Activated T-helper 17 cell treated with anti-CD3 and anti-CD28 coated beads, Interleukin-2, amount 50 U/mL, for 72 hours (primary cell): Measurements from ENCODE around the gene MAG. TPM values are rescaled to one million over a fixed set of nuclear protein-coding genes. Genes with fewer than 3 reads are reported as not detected.

Experiments
- ATAC-seq: fragments of 150-1000 bp; cut with Tn5 transposase; replicated peaks from 2 replicates; pipeline ENCODE4 v1.10.0; 2021; ENCODE audit warnings: mild to moderate bottlenecking, moderate library complexity
- H3K27ac Mint-ChIP-seq: one replicate; pipeline ENCODE4 v1.8.0; 2022; ENCODE audit warnings: mixed read lengths
- H3K27me3 Mint-ChIP-seq: one replicate; pipeline ENCODE4 v1.8.0; 2022; ENCODE audit warnings: mixed read lengths
- H3K36me3 Mint-ChIP-seq: one replicate; pipeline ENCODE4 v1.8.0; 2022; ENCODE audit warnings: low read depth, mild to moderate bottlenecking, mixed read lengths
- H3K4me1 Mint-ChIP-seq: one replicate; pipeline ENCODE4 v1.8.0; 2022; ENCODE audit warnings: mixed read lengths
- H3K4me3 Mint-ChIP-seq: one replicate; pipeline ENCODE4 v1.8.0; 2022; ENCODE audit warnings: mild to moderate bottlenecking, mixed read lengths
- H3K9me3 Mint-ChIP-seq: one replicate; pipeline ENCODE4 v1.8.0; 2022; ENCODE audit warnings: mixed read lengths
- total RNA-seq, 2 donors: library from RNA; stranded (reverse); gene quantifications; one replicate each; pipeline ENCODE4 v1.2.3, GENCODE V29; 2022

The MAG gene
- total RNA-seq, 2 donors from 2014 or later = 0.24 to 0.50 TPM

DNA sequence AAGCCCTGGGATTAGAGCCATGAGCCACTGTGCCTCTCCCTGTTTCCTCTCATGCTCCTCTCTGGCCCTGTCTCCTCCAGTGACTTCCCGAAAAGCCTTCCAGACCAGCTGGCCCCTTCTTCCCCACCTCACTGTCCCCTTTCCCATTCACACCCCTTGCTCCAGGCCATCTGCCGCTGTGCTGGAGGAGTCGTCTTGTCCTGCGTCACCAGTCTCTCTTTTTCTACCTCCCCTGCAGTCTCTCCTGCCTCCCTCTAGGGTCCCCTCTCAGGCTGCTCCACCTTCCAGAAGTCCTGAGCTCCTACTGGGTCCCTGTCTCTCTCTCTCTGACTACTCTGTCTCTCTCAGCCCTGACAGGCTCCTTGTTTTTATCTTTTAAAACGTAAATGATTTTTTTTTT lies 50.5 kb downstream of the MAG start:
- no peaks in the 10 kb centered on the region for H3K36me3 Mint-ChIP-seq
- H3K4me1 Mint-ChIP-seq = peaks cover 18% of the 10 kb centered on the region
- ATAC-seq = no peak
- H3K27ac Mint-ChIP-seq = peak overlapping the region; percentile 25
- peaks cover 9% of the 10 kb centered on the region for H3K27me3 Mint-ChIP-seq
- no peaks in the 10 kb centered on the region for H3K9me3 Mint-ChIP-seq
- no peak overlapping the region for H3K4me3 Mint-ChIP-seq

DNA sequence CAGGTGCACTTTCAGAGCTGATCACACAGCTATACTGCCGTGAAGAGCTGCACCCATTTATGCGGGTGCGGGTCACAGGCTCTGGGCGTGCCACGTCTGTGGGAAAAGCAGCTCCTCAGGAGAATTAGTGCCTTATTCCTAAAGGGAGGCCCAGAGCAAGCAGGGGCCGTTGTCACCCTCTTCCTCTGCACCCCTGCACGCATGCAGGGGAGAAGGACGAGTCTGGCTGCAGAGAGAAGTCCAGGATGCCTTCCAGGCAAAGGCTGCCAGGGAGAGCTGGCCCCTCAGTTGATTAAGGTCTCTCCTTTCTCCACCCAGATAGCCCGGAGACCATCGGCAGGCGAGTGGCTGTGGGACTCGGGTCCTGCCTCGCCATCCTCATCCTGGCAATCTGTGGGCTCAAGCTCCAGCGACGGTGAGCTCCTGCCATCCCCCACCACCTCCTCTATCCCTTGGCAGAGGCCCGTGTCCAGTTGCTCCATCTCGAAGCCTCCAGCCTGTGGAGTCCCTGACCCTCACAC lies 52.6 kb downstream of the MAG start:
- Mint-ChIP-seq H3K9me3 (no peaks in the 10 kb centered on the region), H3K4me3 (no peak overlapping the region), H3K27me3 (peaks cover 11% of the 10 kb centered on the region), H3K4me1 (peaks cover 26% of the 10 kb centered on the region), H3K36me3 (no peaks in the 10 kb centered on the region), H3K27ac (no peak overlapping the region)
- no peak for ATAC-seq

DNA sequence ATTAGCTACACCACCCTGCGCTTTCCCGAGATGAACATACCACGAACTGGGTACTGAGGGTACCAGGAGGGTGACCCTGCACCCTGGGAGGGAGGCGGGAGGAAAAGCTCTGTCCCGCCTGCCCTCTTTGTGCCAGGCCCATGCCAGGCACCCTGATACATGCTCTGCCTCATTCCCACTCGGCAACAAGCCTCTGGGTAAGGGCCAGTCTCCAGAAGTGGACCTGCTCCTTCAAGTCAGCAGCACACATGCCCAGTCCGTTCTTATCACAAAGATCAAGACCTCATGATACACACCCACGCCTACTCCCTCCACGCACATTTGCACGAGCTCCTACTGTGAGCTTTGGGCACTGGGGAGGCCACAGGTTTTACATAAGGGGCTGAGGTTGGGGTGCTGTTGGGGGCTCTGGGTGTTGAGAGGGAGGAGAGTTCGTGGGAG lies 53.7 kb downstream of the MAG start:
- peak overlapping the region; percentile 84 for H3K4me3 Mint-ChIP-seq
- no peak for ATAC-seq
- peaks cover 28% of the 10 kb centered on the region for H3K4me1 Mint-ChIP-seq

DNA sequence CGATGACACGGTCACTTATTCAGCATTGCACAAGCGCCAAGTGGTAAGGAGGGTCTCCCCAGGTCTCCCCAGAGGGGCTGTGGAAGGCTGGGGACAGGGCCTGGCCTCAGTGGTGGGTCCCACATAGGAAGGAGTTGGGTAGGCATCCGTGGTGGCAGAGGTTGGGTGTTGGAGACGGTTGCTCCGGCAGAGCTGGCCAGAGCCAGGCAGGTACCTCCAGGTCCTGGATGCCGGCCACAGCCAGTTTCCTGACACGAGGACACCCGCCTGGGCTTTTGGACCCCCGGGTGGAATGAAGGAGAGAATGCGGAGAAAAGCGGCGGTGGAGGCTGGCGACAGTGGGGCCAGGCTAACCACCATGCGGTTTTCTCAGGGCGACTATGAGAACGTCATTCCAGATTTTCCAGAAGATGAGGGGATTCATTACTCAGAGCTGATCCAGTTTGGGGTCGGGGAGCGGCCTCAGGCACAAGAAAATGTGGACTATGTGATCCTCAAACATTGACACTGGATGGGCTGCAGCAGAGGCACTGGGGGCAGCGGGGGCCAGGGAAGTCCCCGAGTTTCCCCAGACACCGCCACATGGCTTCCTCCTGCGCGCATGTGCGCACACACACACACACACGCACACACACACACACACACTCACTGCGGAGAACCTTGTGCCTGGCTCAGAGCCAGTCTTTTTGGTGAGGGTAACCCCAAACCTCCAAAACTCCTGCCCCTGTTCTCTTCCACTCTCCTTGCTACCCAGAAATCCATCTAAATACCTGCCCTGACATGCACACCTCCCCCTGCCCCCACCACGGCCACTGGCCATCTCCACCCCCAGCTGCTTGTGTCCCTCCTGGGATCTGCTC lies 54.5 kb downstream of the MAG start:
- ATAC-seq = peak; percentile 54
- peaks cover 28% of the 10 kb centered on the region for H3K4me1 Mint-ChIP-seq
- peak overlapping the region; percentile 84 for H3K4me3 Mint-ChIP-seq
- H3K36me3 Mint-ChIP-seq = no peaks in the 10 kb centered on the region
- peak overlapping the region; percentile 96 for H3K27ac Mint-ChIP-seq
- H3K9me3 Mint-ChIP-seq = no peaks in the 10 kb centered on the region
- H3K27me3 Mint-ChIP-seq = peaks cover 14% of the 10 kb centered on the region

More for the DNA sequence above, 53.7 kb downstream of the MAG start:
- H3K27me3 Mint-ChIP-seq = peaks cover 14% of the 10 kb centered on the region
- no peaks in the 10 kb centered on the region for H3K36me3 Mint-ChIP-seq
- peak overlapping the region; percentile 96 for H3K27ac Mint-ChIP-seq
- no peaks in the 10 kb centered on the region for H3K9me3 Mint-ChIP-seq

DNA sequence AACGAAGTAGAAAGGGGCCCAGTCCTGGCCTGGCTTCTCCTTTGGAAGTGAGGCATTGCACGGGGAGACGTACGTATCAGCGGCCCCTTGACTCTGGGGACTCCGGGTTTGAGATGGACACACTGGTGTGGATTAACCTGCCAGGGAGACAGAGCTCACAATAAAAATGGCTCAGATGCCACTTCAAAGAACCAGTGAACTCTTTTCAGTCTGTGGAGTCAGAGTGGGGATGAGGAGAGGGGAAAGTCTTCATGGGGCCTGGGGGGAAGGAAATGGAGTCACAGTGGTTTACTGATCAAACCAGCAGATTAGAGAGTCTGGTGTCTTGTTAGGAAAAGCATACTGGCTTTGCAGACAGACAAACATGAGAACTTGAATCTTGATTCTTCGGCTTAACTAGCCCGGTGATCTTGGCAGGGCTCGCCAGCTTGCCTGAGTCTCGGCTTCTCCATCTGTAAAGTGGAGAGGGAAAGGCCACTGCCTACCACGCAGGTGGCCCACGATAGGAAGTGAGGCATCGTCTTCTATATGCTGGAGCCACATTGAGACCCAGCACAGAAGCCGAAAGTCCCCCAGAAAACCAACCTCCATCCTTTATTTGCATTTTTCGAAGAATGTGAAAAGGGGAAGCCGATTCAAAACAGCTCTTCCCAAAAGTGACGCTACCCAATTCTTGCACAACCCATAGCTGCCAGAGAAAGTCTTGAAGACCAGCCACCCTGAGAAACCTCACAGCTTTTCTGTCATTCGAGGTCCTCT lies 55.4 kb downstream of the MAG start, which contains the start of gene FFAR1:
FFAR1 (plus strand) TSS at position 732 of the 759 bp plus-strand sequence. CDS start 3,650 bp downstream, outside the sequence.
- peak; percentile 76 for ATAC-seq
- H3K4me1 Mint-ChIP-seq = peaks cover 28% of the 10 kb centered on the region

DNA sequence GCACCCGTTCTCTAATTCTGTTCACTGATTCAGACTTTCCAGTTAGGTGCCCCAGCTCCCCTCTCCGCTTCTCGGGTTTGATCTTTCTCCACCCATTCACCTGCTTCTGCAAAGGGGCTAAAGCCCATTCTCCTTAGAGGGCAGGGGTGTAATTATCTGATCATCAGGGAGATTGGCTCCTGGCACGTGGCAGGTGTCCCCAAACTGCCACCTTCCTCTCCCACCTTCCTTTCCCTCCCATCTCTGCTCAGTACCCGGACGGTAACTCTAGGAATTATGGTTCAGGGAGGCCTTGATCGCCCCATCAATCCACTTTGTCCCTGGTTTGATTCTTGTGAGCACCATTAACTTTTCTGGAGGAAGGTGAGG lies 56.0 kb downstream of the MAG start:
- Mint-ChIP-seq H3K9me3 (no peaks in the 10 kb centered on the region), H3K4me3 (peak overlapping the region; percentile 84), H3K27ac (peak overlapping the region; percentile 96), H3K4me1 (peaks cover 32% of the 10 kb centered on the region), H3K36me3 (no peaks in the 10 kb centered on the region), H3K27me3 (peaks cover 11% of the 10 kb centered on the region)
- ATAC-seq = no peak

More for the DNA sequence above, 55.4 kb downstream of the MAG start, which contains the start of gene FFAR1:
- H3K27me3 Mint-ChIP-seq = peaks cover 11% of the 10 kb centered on the region
- no peaks in the 10 kb centered on the region for H3K9me3 Mint-ChIP-seq
- peak within 1 kb of the TSS; percentile 96 for H3K27ac Mint-ChIP-seq
- H3K36me3 Mint-ChIP-seq = no peaks in the 10 kb centered on the region
- peak within 1 kb of the TSS; percentile 84 for H3K4me3 Mint-ChIP-seq

DNA sequence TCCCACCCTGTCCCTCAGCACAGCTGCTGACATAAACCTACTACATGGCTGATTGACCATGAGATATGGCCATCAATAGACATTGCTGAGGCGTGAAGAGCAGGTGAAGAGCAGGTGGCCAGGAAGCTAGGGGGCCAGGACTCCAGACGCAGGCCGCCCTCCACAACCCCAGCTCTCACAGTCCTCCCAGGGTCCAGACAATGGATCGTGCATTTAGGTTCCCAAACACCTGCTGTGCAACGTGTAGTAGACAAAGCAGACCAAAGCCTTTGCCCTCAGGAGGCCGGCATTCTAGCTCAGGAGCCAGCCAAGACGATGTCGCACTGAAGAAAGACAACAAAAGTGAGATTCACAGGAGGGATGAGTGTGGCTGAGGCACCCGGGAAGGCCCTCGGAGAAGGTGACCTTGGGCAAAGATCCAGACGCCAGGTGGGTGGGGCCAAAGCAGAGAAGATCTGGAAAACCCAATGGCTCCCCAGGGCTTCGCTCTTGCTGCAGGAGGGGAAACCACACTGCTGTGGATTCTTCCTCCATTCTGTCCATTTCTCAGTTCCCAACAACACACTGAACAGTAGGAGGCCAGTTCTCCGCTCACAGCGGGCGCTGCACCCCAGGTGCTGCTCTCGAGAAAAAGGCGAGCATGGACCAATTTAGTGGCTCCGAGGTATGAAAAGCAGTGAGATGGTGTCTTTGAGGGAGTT lies 57.1 kb downstream of the MAG start:
- peaks cover 8% of the 10 kb centered on the region for H3K27me3 Mint-ChIP-seq
- peak overlapping the region; percentile 50 for H3K27ac Mint-ChIP-seq
- no peak overlapping the region for H3K4me3 Mint-ChIP-seq
- no peak for ATAC-seq
- no peaks in the 10 kb centered on the region for H3K9me3 Mint-ChIP-seq
- H3K36me3 Mint-ChIP-seq = no peaks in the 10 kb centered on the region
- H3K4me1 Mint-ChIP-seq = peaks cover 33% of the 10 kb centered on the region

DNA sequence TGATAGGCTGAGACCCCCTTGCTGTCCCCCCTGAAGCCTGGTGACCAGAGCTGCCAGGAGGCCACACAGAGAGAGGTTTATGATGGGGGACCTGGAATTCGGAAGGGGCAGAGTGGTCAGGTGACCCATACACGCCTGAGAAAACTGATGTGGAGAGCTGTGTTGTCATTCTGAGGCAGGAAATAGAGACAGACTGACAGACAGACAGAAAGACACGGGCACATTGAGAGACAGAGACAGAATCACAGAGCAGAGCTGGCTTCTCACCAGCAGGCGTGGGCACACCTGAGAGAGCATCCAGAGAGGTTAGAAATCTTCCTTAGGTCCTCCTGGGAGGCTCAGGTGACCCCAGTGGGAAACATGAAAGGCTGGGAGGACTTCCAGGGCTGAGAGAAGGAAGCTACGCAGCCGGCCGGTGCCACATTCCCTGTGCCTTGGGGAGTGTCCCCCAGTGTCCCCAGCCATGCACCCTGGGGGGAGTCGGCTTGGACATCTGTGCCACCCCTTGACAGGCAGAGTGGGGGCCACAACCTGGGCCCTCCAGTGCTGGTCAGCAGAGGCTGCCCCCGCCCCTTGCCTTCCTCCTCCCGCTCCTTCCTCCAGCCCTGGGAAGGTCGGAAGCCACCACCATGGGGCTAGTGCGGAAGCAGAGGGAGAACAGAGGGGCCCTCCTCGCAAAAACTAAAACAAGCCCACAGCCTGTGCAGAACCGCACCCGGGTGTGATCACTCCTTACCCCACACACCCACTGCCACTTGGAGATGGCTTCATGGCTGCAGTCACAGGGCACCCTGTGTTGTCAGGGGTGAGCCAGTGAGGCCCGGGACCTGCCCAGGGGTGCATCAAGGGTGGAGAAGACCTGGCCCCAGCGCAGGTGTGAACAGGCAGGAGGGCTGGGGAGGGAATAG lies 57.9 kb downstream of the MAG start:
- Mint-ChIP-seq H3K9me3 (no peaks in the 10 kb centered on the region), H3K4me1 (peaks cover 33% of the 10 kb centered on the region), H3K4me3 (no peak overlapping the region), H3K27me3 (peaks cover 8% of the 10 kb centered on the region), H3K36me3 (no peaks in the 10 kb centered on the region), H3K27ac (peak overlapping the region; percentile 50)
- ATAC-seq = no peak

DNA sequence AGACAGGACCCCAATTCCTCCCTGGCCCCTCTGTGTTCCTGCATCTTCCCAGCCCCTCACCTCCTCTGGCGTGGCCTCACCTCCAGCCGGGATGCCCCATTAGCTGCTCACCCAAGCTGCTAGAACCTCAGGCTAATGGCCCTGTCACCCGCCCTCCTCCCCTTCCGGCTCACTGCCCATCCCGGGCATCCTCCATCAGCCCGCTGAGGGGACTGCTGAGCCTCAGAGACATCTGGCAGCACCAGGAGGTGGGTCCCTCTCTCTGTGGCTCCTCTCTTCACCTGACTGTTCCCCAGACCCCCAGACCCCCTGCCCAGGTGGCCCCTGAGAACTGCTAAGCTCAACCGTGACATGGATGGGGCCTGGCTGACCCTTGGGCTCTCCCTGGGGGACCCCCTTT lies 58.6 kb downstream of the MAG start:
- peaks cover 32% of the 10 kb centered on the region for H3K4me1 Mint-ChIP-seq
- H3K36me3 Mint-ChIP-seq = no peaks in the 10 kb centered on the region
- no peak for ATAC-seq
- H3K9me3 Mint-ChIP-seq = no peaks in the 10 kb centered on the region
- no peak overlapping the region for H3K27ac Mint-ChIP-seq
- H3K4me3 Mint-ChIP-seq = no peak overlapping the region
- H3K27me3 Mint-ChIP-seq = peaks cover 8% of the 10 kb centered on the region

DNA sequence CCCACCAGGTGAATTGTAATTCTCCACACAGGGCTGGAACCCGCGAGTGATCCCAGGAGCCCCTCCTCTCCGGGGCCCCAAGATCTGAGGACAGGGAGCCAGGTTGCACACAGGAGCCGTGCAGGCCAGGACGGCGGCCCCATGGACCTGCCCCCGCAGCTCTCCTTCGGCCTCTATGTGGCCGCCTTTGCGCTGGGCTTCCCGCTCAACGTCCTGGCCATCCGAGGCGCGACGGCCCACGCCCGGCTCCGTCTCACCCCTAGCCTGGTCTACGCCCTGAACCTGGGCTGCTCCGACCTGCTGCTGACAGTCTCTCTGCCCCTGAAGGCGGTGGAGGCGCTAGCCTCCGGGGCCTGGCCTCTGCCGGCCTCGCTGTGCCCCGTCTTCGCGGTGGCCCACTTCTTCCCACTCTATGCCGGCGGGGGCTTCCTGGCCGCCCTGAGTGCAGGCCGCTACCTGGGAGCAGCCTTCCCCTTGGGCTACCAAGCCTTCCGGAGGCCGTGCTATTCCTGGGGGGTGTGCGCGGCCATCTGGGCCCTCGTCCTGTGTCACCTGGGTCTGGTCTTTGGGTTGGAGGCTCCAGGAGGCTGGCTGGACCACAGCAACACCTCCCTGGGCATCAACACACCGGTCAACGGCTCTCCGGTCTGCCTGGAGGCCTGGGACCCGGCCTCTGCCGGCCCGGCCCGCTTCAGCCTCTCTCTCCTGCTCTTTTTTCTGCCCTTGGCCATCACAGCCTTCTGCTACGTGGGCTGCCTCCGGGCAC lies 59.6 kb downstream of the MAG start:
- Mint-ChIP-seq H3K4me1 (peaks cover 22% of the 10 kb centered on the region), H3K27ac (no peak overlapping the region), H3K4me3 (no peak overlapping the region), H3K27me3 (peaks cover 8% of the 10 kb centered on the region), H3K9me3 (no peaks in the 10 kb centered on the region), H3K36me3 (no peaks in the 10 kb centered on the region)
- no peak for ATAC-seq

DNA sequence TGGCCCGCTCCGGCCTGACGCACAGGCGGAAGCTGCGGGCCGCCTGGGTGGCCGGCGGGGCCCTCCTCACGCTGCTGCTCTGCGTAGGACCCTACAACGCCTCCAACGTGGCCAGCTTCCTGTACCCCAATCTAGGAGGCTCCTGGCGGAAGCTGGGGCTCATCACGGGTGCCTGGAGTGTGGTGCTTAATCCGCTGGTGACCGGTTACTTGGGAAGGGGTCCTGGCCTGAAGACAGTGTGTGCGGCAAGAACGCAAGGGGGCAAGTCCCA lies 60.2 kb downstream of the MAG start:
- H3K27ac Mint-ChIP-seq = no peak overlapping the region

DNA sequence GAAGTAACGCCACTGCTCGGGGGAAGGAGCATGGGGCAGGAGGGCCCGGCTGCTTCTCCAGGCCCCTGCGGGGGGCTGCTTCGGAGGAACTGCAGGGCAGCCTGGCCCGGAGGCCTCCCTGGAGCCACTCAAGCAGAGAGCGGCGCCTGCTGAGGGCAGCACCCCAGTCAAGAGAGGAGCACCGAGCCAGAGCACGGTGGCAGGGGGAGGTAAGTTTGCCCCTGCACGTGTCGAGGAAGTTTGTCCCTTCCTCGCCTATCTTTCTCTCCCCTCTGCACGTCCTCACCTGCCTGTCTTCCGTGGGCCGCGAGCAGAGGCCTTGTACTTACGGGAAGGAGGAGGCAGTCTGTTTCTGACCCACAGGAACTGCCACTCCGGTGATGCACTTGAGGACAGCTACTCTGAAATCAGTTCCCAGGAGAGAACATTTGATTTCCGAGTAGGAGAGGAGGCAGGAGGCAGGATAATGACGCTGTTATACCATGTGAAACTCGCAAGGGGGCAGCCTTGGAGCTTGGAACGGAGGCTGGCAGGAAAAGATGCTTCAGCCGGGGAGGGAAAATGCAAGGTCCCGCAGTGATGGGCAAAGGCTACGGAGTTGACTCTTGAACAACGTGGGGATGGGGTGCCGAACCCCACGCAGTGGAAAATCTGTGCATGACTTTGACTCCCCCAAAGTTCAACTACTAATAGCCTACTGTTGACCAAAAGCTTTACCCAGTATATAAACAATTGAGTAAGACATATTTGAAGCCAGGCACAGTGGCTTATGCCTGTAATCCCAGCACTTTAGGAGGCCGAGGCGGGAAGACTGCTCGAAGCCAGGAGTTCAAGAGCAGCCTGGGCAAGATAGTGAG lies 60.7 kb downstream of the MAG start:
- peak overlapping the region; percentile 48 for H3K4me3 Mint-ChIP-seq
- no peaks in the 10 kb centered on the region for H3K9me3 Mint-ChIP-seq
- peaks cover 15% of the 10 kb centered on the region for H3K4me1 Mint-ChIP-seq
- peak overlapping the region; percentile 64 for H3K27ac Mint-ChIP-seq
- H3K36me3 Mint-ChIP-seq = no peaks in the 10 kb centered on the region
- peak; percentile 69 for ATAC-seq
- peaks cover 8% of the 10 kb centered on the region for H3K27me3 Mint-ChIP-seq

More for the DNA sequence above, 60.2 kb downstream of the MAG start:
- Mint-ChIP-seq H3K4me1 (peaks cover 16% of the 10 kb centered on the region), H3K9me3 (no peaks in the 10 kb centered on the region), H3K27me3 (peaks cover 8% of the 10 kb centered on the region), H3K36me3 (no peaks in the 10 kb centered on the region), H3K4me3 (no peak overlapping the region)
- ATAC-seq = no peak
